Esophagus muscularis mucosa (tissue), 3 donors: Measurements from ENCODE around the gene CHRNA3.

Experiments used
- POLR2A ChIP-seq: fragments of 450-650 bp; IDR thresholded peaks from one replicate; pipeline ENCODE4 v1.6.1; 2017; ENCODE audit warnings: antibody characterized with exemption, moderate library complexity, mild to moderate bottlenecking, low read depth
- TF ChIP-seq, protein P1 (sequence below), 3 experiments: fragments of 200-600 bp in 2 of 3; fragments of 450-650 bp in 1 of 3; sonication (generic) in 2 of 3; IDR thresholded peaks; one replicate each; pipeline ENCODE4 v1.5.1; 2017 to 2019; ENCODE audit warnings: antibody characterized with exemption in 3 of 3, mild to moderate bottlenecking in 2 of 3, moderate library complexity in 1 of 3

GRCh38 chr15:78603467-78603866 lies 17.3 kb downstream of the CHRNA3 start:
- TF ChIP-seq, protein P1, sequence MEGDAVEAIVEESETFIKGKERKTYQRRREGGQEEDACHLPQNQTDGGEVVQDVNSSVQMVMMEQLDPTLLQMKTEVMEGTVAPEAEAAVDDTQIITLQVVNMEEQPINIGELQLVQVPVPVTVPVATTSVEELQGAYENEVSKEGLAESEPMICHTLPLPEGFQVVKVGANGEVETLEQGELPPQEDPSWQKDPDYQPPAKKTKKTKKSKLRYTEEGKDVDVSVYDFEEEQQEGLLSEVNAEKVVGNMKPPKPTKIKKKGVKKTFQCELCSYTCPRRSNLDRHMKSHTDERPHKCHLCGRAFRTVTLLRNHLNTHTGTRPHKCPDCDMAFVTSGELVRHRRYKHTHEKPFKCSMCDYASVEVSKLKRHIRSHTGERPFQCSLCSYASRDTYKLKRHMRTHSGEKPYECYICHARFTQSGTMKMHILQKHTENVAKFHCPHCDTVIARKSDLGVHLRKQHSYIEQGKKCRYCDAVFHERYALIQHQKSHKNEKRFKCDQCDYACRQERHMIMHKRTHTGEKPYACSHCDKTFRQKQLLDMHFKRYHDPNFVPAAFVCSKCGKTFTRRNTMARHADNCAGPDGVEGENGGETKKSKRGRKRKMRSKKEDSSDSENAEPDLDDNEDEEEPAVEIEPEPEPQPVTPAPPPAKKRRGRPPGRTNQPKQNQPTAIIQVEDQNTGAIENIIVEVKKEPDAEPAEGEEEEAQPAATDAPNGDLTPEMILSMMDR (IDR thresholded peaks at IDR 0.05): no peak
- TF ChIP-seq POLR2A: no peak
